Transverse colon (tissue), 4 donors: Measurements from ENCODE around the gene ATG9A. TPM values are rescaled to one million over a fixed set of nuclear protein-coding genes. Genes with fewer than 3 reads are reported as not detected.

Experiments used
- DNase-seq: peaks from one replicate; pipeline ENCODE4 v3.0.0-alpha.2; 2019
- H3K27ac ChIP-seq, 4 donors: fragments of 200-600 bp; sonication (generic); 2 replicates each; pipeline ENCODE4 v1.5.1; 2016 to 2018; ENCODE audit warnings: inconsistent platforms in 4 of 4
- H3K27me3 ChIP-seq: fragments of 200-600 bp; sonication (generic); 2 replicates; pipeline ENCODE4 v1.5.1; 2017; ENCODE audit warnings: inconsistent platforms
- H3K36me3 ChIP-seq, 4 donors: fragments of 200-600 bp; sonication (generic); 2 replicates each; pipeline ENCODE4 v1.5.1; 2017 to 2019; ENCODE audit warnings: inconsistent platforms in 4 of 4
- H3K4me1 ChIP-seq, 4 donors: fragments of 200-600 bp; sonication (generic); 2 replicates each; pipeline ENCODE4 v1.5.1; 2017 to 2020; ENCODE audit warnings: inconsistent platforms in 4 of 4
- H3K4me3 ChIP-seq, 4 donors: fragments of 200-600 bp; sonication (generic); 1 replicate in 1 of 4; 2 replicates in 3 of 4; pipeline versions ENCODE4 v1.5.1 to v1.6.1; 2017 to 2019; ENCODE audit warnings: inconsistent platforms in 4 of 4
- H3K9me3 ChIP-seq, 2 donors: fragments of 200-600 bp; sonication (generic); 2 replicates each; pipeline ENCODE4 v1.5.1; 2017 to 2019; ENCODE audit warnings: inconsistent platforms in 2 of 2
- EP300 ChIP-seq: sonication (generic); formaldehyde crosslinking; IDR thresholded peaks from one replicate; pipeline ENCODE4 v1.6.1; 2017; ENCODE audit warnings: antibody characterized with exemption, low read depth
- POLR2A ChIP-seq: fragments of 450-650 bp; IDR thresholded peaks from one replicate; pipeline ENCODE4 v1.6.1; 2016; ENCODE audit warnings: antibody characterized with exemption, mild to moderate bottlenecking, moderate library complexity
- POLR2AphosphoS5 ChIP-seq, 3 donors: sonication (generic); formaldehyde crosslinking; IDR thresholded peaks; one replicate each; pipeline ENCODE4 v1.6.1; 2016; ENCODE audit warnings: antibody characterized with exemption in 3 of 3
- WGBS, 2 donors: methylation state at CpG; one replicate each; pipeline ENCODE4 v1.1.5; 2018; ENCODE audit warnings: low coverage in 1 of 2; 5-methylcytosine and 5-hydroxymethylcytosine counted together
- in situ Hi-C, 4 donors: fragments of 200-750 bp; cut with MboI; loops; one replicate each; pipeline versions ENCODE4 v1.15.0 to v1.15.1; 2017; ENCODE audit warnings: low sequenced_read_pairs in 3 of 4, low pct_ligation_motif_present in 1 of 4, low pct_unique_long_range_greater_than_20kb in 1 of 4
- intact Hi-C: fragments of 100-400 bp; cut with DNase I; formaldehyde crosslinking; loops from one replicate; pipeline ENCODE4 v1.15.1; 2023; ENCODE audit warnings: low total_unique reads
- total RNA-seq, 4 donors: library from RNA; depleted of rRNA; stranded (reverse); fragments of >200 nt; gene quantifications; one replicate each; pipeline ENCODE4 v1.1.0, GENCODE V29; 2016
- TF ChIP-seq, protein P1 (sequence below), 5 experiments: fragments of 200-600 bp in 3 of 5; fragments of 450-650 bp in 2 of 5; sonication (generic) in 3 of 5; IDR thresholded peaks; 1 replicate in 2 of 5; 2 replicates in 3 of 5; pipeline ENCODE4 v1.5.1; 2016 to 2017; ENCODE audit warnings: antibody characterized with exemption in 5 of 5, inconsistent platforms in 3 of 5, mild to moderate bottlenecking in 2 of 5, moderate library complexity in 1 of 5

Gene ATG9A
- total RNA-seq, 4 donors from 2014 or later, result 73.2 to 243 (median 82.7) TPM

DNA sequence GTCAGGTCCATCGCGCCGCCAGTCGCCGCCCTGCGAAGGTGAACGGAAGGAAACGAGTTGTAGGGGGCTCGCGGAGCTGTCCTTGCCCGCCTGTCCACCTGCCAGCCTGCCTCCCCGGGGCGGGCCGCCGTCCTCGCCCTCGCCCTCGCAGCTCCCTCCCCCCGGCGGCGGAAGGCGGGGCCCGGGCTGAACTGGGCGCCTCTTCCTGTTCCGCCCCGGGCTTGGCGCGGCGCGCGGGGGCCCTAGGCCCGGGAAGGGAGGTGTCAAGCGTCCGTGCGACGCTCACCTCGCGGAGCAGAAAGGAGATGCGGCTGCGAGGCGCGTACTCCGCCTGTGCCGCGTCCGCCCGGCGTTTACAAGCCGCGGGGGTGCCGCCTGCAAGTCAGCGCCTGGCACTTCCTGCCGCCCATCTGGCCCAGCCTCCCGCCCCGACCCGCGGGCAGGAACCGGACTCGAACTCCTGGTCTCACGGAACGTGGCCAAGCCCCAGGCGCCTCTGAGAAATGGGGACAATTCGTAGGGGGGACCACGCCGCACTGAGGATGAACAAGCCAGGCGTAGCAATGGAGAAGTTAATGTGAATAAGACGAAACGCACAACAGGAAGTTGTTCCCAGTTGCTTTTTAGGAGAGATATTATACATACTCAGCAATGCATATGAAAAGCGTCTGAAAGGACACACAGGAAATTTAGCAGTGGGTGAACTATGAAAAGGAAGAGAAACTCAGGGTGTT is 52.5 kb downstream of the ATG9A start, which contains the start of gene CNPPD1:
TSS of gene CNPPD1 (minus strand) at position 108 of the 734 bp plus-strand sequence. CDS start at position 11, 97 bp downstream.
- intact Hi-C loops (loop anchor here (2.0 kb wide), 1 partner anchor 104 kb away; no protein-coding TSS in a partner anchor), in situ Hi-C loops (loop anchor here in 2 of 4 donors (10.0 kb wide), 1 partner anchor 118 kb away; no protein-coding TSS in a partner anchor)
- WGBS, 2 donors, result 0% methylated on average over 6 to 66 of the region's 69 CpGs

DNA sequence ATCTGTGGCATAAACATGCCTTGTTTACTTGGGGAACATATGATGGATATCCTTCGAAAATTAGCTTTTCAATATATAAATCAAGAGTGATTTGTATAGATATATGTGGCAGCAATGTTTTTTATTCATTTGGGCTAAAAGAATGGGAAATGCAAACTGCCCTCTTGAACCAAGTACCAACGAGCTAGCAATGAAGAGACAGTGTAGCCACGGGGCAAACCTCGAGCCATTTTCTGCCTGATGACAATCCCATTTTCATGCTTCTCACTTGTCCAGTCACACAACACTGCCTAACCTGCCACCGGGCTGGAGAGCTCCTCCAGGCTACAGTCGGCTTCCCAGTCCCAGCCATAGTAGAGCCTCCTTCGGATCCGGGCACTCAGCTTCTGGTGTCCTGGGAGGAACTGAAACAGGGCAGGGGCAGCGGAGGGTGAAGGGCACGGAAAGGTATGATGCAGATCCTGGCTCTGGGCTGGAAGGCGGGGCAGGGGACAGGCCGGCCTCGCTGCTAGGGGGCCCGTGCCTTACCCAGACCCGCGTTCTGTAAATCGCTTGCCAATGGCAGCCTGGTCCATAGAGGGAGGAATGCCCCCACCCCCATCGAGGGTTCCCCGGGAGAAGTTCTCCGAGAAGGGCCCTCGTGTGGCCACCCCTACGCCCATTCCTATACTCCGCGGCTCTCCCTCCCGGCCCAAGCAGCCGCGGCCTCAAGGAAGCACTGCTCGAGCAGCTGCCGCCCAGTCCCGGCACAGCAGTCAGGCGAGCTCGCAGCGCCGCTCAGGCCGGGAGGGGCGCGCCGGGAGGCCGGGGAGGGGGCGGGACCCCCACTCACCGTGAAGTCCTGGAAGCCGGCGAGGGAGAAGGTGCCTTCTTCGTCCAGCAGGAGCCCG is 53.3 kb downstream of the ATG9A start:
- 2 to 3% methylated on average over 4 to 27 of the region's 45 CpGs for WGBS, 2 donors
- Histone ChIP-seq H3K4me1 (peaks cover 14 to 46% (median 27%) of the 10 kb centered on the region in 4 donors), H3K9me3 (no peaks in the 10 kb centered on the region), H3K27me3 (no peaks in the 10 kb centered on the region), H3K4me3 (peak overlapping the region; percentile 57 to 100 (median 92)), H3K27ac (peak overlapping the region; percentile 93 to 100 (median 96)), H3K36me3 (peaks cover 0 to 29% (median 14%) of the 10 kb centered on the region in 4 donors)
- peak; percentile 74 for DNase-seq
- in situ Hi-C loops, result loop anchor here in 2 of 4 donors (10.0 kb wide), 1 partner anchor 119 kb away; no protein-coding TSS in a partner anchor
- no peak for TF ChIP-seq POLR2A
- TF ChIP-seq, protein P1, sequence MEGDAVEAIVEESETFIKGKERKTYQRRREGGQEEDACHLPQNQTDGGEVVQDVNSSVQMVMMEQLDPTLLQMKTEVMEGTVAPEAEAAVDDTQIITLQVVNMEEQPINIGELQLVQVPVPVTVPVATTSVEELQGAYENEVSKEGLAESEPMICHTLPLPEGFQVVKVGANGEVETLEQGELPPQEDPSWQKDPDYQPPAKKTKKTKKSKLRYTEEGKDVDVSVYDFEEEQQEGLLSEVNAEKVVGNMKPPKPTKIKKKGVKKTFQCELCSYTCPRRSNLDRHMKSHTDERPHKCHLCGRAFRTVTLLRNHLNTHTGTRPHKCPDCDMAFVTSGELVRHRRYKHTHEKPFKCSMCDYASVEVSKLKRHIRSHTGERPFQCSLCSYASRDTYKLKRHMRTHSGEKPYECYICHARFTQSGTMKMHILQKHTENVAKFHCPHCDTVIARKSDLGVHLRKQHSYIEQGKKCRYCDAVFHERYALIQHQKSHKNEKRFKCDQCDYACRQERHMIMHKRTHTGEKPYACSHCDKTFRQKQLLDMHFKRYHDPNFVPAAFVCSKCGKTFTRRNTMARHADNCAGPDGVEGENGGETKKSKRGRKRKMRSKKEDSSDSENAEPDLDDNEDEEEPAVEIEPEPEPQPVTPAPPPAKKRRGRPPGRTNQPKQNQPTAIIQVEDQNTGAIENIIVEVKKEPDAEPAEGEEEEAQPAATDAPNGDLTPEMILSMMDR (IDR thresholded peaks at IDR 0.05), result peak in 4 of 5 experiments; percentile 7 to 44 (median 14)
- no peak for TF ChIP-seq POLR2AphosphoS5 (IDR thresholded peaks at IDR 0.05)
- intact Hi-C loops, result loop anchor here (2.0 kb wide), 1 partner anchor 105 kb away; no protein-coding TSS in a partner anchor

More for the DNA sequence above, 52.5 kb downstream of the ATG9A start, which contains the start of gene CNPPD1:
- Histone ChIP-seq H3K36me3 (peaks cover 0 to 37% (median 19%) of the 10 kb centered on the region in 4 donors), H3K9me3 (no peaks in the 10 kb centered on the region), H3K4me3 (peak within 1 kb of the TSS; percentile 57 to 100 (median 92)), H3K4me1 (peaks cover 14 to 48% (median 29%) of the 10 kb centered on the region in 4 donors), H3K27me3 (no peaks in the 10 kb centered on the region), H3K27ac (peak within 1 kb of the TSS; percentile 93 to 100 (median 96))
- peak; percentile 93 for DNase-seq
- peak; percentile 91 to 98 (median 97) for TF ChIP-seq POLR2AphosphoS5 (IDR thresholded peaks at IDR 0.05)
- TF ChIP-seq EP300, result no peak
- TF ChIP-seq POLR2A, result peak; percentile 95
- TF ChIP-seq, protein P1 (IDR thresholded peaks at IDR 0.05), result peak in 1 of 5 experiments; percentile 0

DNA sequence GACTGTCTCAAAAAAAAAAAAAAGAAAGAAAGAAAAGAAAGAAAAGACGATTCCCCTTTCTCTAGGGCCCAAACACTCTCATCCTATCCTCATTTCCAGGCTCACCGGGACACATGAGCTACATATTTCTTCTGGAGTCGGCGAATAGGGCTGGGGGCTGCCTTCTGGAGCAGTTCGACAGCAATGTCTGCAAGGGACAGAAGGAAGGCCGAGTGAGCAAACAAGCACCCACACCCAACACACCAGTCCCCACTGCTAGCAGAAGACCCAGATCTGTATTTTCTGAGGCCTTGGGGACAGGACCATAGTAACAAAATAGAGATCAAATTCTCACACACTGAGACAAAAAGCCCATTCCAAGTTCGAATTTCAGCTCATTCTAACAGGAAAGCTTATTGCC is 54.0 kb downstream of the ATG9A start:
- peaks cover 14 to 47% (median 27%) of the 10 kb centered on the region in 4 donors for H3K4me1 ChIP-seq
- no peak for DNase-seq
- peak overlapping the region; percentile 93 to 100 (median 96) for H3K27ac ChIP-seq
- 68 to 73% methylated on average over 4 to 7 of the region's 7 CpGs for WGBS, 2 donors
- TF ChIP-seq EP300, result no peak
- TF ChIP-seq POLR2AphosphoS5 (IDR thresholded peaks at IDR 0.05), result no peak
- TF ChIP-seq, protein P1 (IDR thresholded peaks at IDR 0.05), result no peak
- no peak for TF ChIP-seq POLR2A
- H3K9me3 ChIP-seq, result no peaks in the 10 kb centered on the region
- in situ Hi-C loops, result loop anchor here in 2 of 4 donors (10.0 kb wide), 1 partner anchor 119 kb away; no protein-coding TSS in a partner anchor
- H3K4me3 ChIP-seq, result peak overlapping the region in 2 of 4 donors; percentile 57 to 87
- intact Hi-C loops, result no loop called here
- peaks cover 0 to 25% (median 11%) of the 10 kb centered on the region in 4 donors for H3K36me3 ChIP-seq
- H3K27me3 ChIP-seq, result no peaks in the 10 kb centered on the region
